ENCODE measurements around the gene GOLGA5.
"Not testable (repeated sequence)": the region's sequence is repeated elsewhere in the genome, so short reads cannot be mapped to it uniquely, and the experiment has no call there.

The GOLGA5 gene

GRCh38 chr14:92802678-92803077, 8.6 kb downstream of the GOLGA5 start:
- Histone ChIP-seq H3K4me1 (ENCODE audit: insufficient read depth, low read length, severe bottlenecking) (peaks cover 14% of the 10 kb centered on the region), H4K20me1 (ENCODE audit: insufficient read depth, low read length) (no peaks in the 10 kb centered on the region), H3K79me2 (ENCODE audit: insufficient read depth, low read length) (peaks cover 33% of the 10 kb centered on the region), H3K9me2 (ENCODE audit: low read depth, low read length) (no peaks in the 10 kb centered on the region), H2AFZ (ENCODE audit: low read length) (no peak overlapping the region), H3K9me3 (ENCODE audit: low read length) (no peaks in the 10 kb centered on the region; the same call in 1 of the 2 replicates), H3K4me3 (ENCODE audit: low read depth, low read length, poor library complexity, severe bottlenecking) (no peak overlapping the region), H3K4me2 (ENCODE audit: low read length) (no peak overlapping the region), H3K9ac (ENCODE audit: low read length) (no peak overlapping the region), H3F3A (ENCODE audit: insufficient read depth, low read length) (no peaks in the 10 kb centered on the region), H3K27ac (ENCODE audit: low read depth, low read length, poor library complexity, severe bottlenecking) (no peak overlapping the region), H3K27me3 (ENCODE audit: insufficient read depth, low read length) (no peaks in the 10 kb centered on the region), H3K36me3 (ENCODE audit: insufficient read depth, low read length) (peaks cover 34% of the 10 kb centered on the region)
- TF ChIP-seq EZH2 (IDR thresholded peaks at IDR 0.05; ENCODE audit: borderline replicate concordance, low read length) (no peak), CTCF (IDR thresholded peaks at IDR 0.05; ENCODE audit: low read length) (no peak)

GRCh38 chr14:92813201-92813600, 19.1 kb downstream of the GOLGA5 start:
- H2AFZ ChIP-seq (ENCODE audit: low read length) = no peak overlapping the region
- H3K4me2 ChIP-seq (ENCODE audit: low read length) = no peak overlapping the region
- H3F3A ChIP-seq (ENCODE audit: insufficient read depth, low read length) = no peaks in the 10 kb centered on the region
- H3K27me3 ChIP-seq (ENCODE audit: insufficient read depth, low read length) = no peaks in the 10 kb centered on the region
- H3K27ac ChIP-seq (ENCODE audit: low read depth, low read length, poor library complexity, severe bottlenecking) = no peak overlapping the region
- no peaks in the 10 kb centered on the region for H3K79me2 ChIP-seq (ENCODE audit: insufficient read depth, low read length)
- no peak overlapping the region for H3K4me3 ChIP-seq (ENCODE audit: low read depth, low read length, poor library complexity, severe bottlenecking)
- H3K4me1 ChIP-seq (ENCODE audit: insufficient read depth, low read length, severe bottlenecking) = no peaks in the 10 kb centered on the region
- TF ChIP-seq EZH2 (IDR thresholded peaks at IDR 0.05; ENCODE audit: borderline replicate concordance, low read length) (no peak), CTCF (IDR thresholded peaks at IDR 0.05; ENCODE audit: low read length) (no peak)
- no peaks in the 10 kb centered on the region for H4K20me1 ChIP-seq (ENCODE audit: insufficient read depth, low read length)
- H3K9me2 ChIP-seq (ENCODE audit: low read depth, low read length) = no peaks in the 10 kb centered on the region
- H3K9me3 ChIP-seq (ENCODE audit: low read length) = no peaks in the 10 kb centered on the region
- no peak overlapping the region for H3K9ac ChIP-seq (ENCODE audit: low read length)
- H3K36me3 ChIP-seq (ENCODE audit: insufficient read depth, low read length) = peaks cover 91% of the 10 kb centered on the region

DNA sequence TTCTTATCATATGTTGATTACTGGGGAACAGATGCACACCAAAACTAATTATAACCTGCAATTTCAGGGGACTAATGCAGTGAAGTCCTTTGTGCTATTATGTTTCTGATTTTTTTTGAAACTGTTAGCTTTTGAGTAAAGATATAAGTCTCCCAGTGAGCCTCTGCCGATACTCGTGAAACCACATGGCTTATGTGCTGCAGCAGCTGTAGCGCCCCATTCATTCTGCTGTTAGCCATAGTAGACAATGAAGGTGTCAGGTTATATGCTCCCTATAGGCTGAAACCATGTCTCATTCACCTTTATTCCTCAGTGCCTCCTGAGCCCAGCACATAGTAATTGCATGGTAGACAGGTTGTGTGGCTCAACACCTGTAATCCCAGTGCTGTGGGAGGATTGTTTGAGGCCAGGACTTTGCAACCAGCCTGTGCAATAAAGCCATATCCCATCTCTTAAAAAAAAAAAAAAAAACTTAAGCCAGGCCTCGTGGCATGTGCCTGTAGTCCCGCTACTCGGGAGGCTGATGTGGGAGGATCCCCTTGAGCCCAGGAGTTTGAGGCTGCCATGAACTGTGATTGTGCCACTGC, 25.0 kb downstream of the GOLGA5 start:
- H3K79me2 ChIP-seq (ENCODE audit: insufficient read depth, low read length) = no peaks in the 10 kb centered on the region
- H3F3A ChIP-seq (ENCODE audit: insufficient read depth, low read length) = no peaks in the 10 kb centered on the region
- H3K27ac ChIP-seq (ENCODE audit: low read depth, low read length, poor library complexity, severe bottlenecking) = no peak overlapping the region
- H3K9ac ChIP-seq (ENCODE audit: low read length) = no peak overlapping the region
- H3K9me2 ChIP-seq (ENCODE audit: low read depth, low read length) = no peaks in the 10 kb centered on the region
- TF ChIP-seq EZH2 (IDR thresholded peaks at IDR 0.05; ENCODE audit: borderline replicate concordance, low read length) (no peak), CTCF (IDR thresholded peaks at IDR 0.05; ENCODE audit: low read length) (no peak)
- H4K20me1 ChIP-seq (ENCODE audit: insufficient read depth, low read length) = no peaks in the 10 kb centered on the region
- no peak overlapping the region for H3K4me3 ChIP-seq (ENCODE audit: low read depth, low read length, poor library complexity, severe bottlenecking)
- H3K27me3 ChIP-seq (ENCODE audit: insufficient read depth, low read length) = no peaks in the 10 kb centered on the region
- peaks cover 85% of the 10 kb centered on the region for H3K36me3 ChIP-seq (ENCODE audit: insufficient read depth, low read length)
- no peaks in the 10 kb centered on the region for H3K9me3 ChIP-seq (ENCODE audit: low read length)
- no peak overlapping the region for H3K4me2 ChIP-seq (ENCODE audit: low read length)
- H3K4me1 ChIP-seq (ENCODE audit: insufficient read depth, low read length, severe bottlenecking) = no peaks in the 10 kb centered on the region
- no peak overlapping the region for H2AFZ ChIP-seq (ENCODE audit: low read length)

- not testable (repeated sequence) for H3K4me3 ChIP-seq (ENCODE audit: low read depth, low read length, poor library complexity, severe bottlenecking); H3K4me2 ChIP-seq (ENCODE audit: low read length); H3K9ac ChIP-seq (ENCODE audit: low read length); H3K9me3 ChIP-seq (ENCODE audit: low read length); H3K4me1 ChIP-seq (ENCODE audit: insufficient read depth, low read length, severe bottlenecking); H3K79me2 ChIP-seq (ENCODE audit: insufficient read depth, low read length); H3K27me3 ChIP-seq (ENCODE audit: insufficient read depth, low read length); H3K27ac ChIP-seq (ENCODE audit: low read depth, low read length, poor library complexity, severe bottlenecking); H3K9me2 ChIP-seq (ENCODE audit: low read depth, low read length); H3F3A ChIP-seq (ENCODE audit: insufficient read depth, low read length); H2AFZ ChIP-seq (ENCODE audit: low read length); H4K20me1 ChIP-seq (ENCODE audit: insufficient read depth, low read length)
- peaks cover 86% of the 10 kb centered on the region for H3K36me3 ChIP-seq (ENCODE audit: insufficient read depth, low read length)
Observed at GRCh38 chr14:92819680-92820535, 25.8 kb downstream of the GOLGA5 start.

DNA sequence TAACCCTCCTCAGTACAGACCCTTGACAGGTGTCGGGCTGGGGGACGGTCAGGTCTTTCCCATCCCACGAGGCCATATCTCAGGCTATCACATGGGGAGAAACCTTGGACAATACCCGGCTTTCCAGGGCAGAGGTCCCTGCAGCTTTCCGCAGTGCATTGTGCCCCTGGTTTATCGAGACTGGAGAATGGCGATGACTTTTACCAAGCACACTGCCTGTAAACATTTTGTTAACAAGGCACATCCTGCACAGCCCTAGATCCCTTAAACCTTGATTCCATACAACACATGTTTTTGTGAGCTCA, 26.4 kb downstream of the GOLGA5 start:
- not testable (repeated sequence) for H3K9me3 ChIP-seq (ENCODE audit: low read length); H3K27ac ChIP-seq (ENCODE audit: low read depth, low read length, poor library complexity, severe bottlenecking); H4K20me1 ChIP-seq (ENCODE audit: insufficient read depth, low read length); H2AFZ ChIP-seq (ENCODE audit: low read length); H3K9me2 ChIP-seq (ENCODE audit: low read depth, low read length); H3F3A ChIP-seq (ENCODE audit: insufficient read depth, low read length); H3K4me1 ChIP-seq (ENCODE audit: insufficient read depth, low read length, severe bottlenecking); H3K4me3 ChIP-seq (ENCODE audit: low read depth, low read length, poor library complexity, severe bottlenecking); H3K27me3 ChIP-seq (ENCODE audit: insufficient read depth, low read length); H3K9ac ChIP-seq (ENCODE audit: low read length); H3K4me2 ChIP-seq (ENCODE audit: low read length); H3K79me2 ChIP-seq (ENCODE audit: insufficient read depth, low read length)
- peaks cover 87% of the 10 kb centered on the region for H3K36me3 ChIP-seq (ENCODE audit: insufficient read depth, low read length)
